22Rv1 (cell line): ENCODE measurements around the gene WDR38.

Experiments used
- ZFX ChIP-seq: fragments of 450-650 bp; IDR thresholded peaks from 2 replicates; pipeline ENCODE4 v1.6.1; 2017; ENCODE audit warnings: antibody characterized with exemption, borderline replicate concordance
- TF ChIP-seq, protein P1 (sequence below): fragments of 450-650 bp; IDR thresholded peaks from 2 replicates; pipeline ENCODE4 v1.5.1; 2017; ENCODE audit warnings: mild to moderate bottlenecking

DNA sequence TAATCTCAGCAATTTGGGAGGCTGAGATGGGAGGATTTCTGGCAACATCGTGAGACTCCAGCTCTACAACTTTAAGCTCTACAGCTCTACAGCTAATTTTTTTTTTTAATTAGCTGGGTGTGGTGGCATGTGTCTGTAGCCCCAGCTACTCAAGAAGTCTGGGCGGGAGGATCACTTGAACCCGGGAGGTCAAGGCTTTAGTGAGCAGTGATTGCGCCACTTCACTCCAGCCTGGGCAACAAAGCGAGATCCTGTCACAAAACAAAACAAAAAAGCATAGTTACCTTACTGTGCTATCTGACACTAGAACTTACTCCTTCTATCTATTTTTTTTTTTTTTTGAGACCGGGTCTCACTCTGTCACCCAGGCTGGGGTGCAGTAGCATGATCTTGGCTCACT lies 6.3 kb upstream of the WDR38 start:
- TF ChIP-seq, protein P1, sequence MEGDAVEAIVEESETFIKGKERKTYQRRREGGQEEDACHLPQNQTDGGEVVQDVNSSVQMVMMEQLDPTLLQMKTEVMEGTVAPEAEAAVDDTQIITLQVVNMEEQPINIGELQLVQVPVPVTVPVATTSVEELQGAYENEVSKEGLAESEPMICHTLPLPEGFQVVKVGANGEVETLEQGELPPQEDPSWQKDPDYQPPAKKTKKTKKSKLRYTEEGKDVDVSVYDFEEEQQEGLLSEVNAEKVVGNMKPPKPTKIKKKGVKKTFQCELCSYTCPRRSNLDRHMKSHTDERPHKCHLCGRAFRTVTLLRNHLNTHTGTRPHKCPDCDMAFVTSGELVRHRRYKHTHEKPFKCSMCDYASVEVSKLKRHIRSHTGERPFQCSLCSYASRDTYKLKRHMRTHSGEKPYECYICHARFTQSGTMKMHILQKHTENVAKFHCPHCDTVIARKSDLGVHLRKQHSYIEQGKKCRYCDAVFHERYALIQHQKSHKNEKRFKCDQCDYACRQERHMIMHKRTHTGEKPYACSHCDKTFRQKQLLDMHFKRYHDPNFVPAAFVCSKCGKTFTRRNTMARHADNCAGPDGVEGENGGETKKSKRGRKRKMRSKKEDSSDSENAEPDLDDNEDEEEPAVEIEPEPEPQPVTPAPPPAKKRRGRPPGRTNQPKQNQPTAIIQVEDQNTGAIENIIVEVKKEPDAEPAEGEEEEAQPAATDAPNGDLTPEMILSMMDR, result no peak
- TF ChIP-seq ZFX, result no peak
